Right cardiac atrium (tissue), 5 donors: ENCODE results near the gene PRKCE. TPM values are rescaled to one million over a fixed set of nuclear protein-coding genes. Genes with fewer than 3 reads are reported as not detected.

Experiments
- ATAC-seq, 2 donors: fragments of 200-7000 bp; cut with Tn5 transposase; one replicate each; pipeline versions ENCODE4 v1.8.0 to v1.9.1; 2020; ENCODE audit warnings: moderate library complexity in 2 of 2, mild to moderate bottlenecking in 1 of 2
- DNase-seq, 3 donors: peaks; one replicate each; pipeline ENCODE4 v3.0.0-alpha.2; 2020
- H3K27ac ChIP-seq: one replicate; pipeline ENCODE4 v1.5.1; 2013; ENCODE audit warnings: mild to moderate bottlenecking, low read length, control low read depth, moderate library complexity
- H3K27me3 ChIP-seq: one replicate; pipeline ENCODE4 v1.6.1; 2013; ENCODE audit not compliant: control insufficient read depth, insufficient read depth
- H3K4me1 ChIP-seq: one replicate; pipeline ENCODE4 v1.6.1; 2013; ENCODE audit warnings: low read length; ENCODE audit not compliant: control insufficient read depth, insufficient read depth
- H3K4me3 ChIP-seq: one replicate; pipeline ENCODE4 v1.5.1; 2013; ENCODE audit warnings: low read length, control low read depth
- H3K9me3 ChIP-seq: one replicate; pipeline ENCODE4 v1.6.1; 2013; ENCODE audit warnings: low read length; ENCODE audit not compliant: control insufficient read depth
- WGBS: extraction: QIAGEN DNeasy Blood & Tissue Kit; methylation state at CpG from one replicate; pipeline ENCODE4 v1.1.7; 2013; 5-methylcytosine and 5-hydroxymethylcytosine counted together
- intact Hi-C, 4 donors: fragments of 100-400 bp; cut with DNase I; formaldehyde crosslinking; loops; one replicate each; pipeline versions ENCODE4 v1.11.0 to v1.14.0; 2022 to 2023
- polyA plus RNA-seq: library from polyadenylated mRNA; stranded (reverse); fragments of 200-250 nt; gene quantifications from one replicate; pipeline ENCODE4 v1.2.3, GENCODE V29; 2013
- total RNA-seq, 4 donors: library from RNA; stranded (reverse); fragmentation: NEBNext Ultra II Directional; extraction: Animal tissue kit (Norgen Biotek cat#: 25700); gene quantifications; one replicate each; pipeline ENCODE4 v1.2.1, GENCODE V29; 2021
- donor health status: healthy with polysubstance abuse.
- donor health status: DM: no; HTN: yes; CAD: no.
- donor health status: DM: no; HTN: no; CAD: no.
- donor health status: DM: no; HTN: yes; CAD: no; lungs with severe emphysema.
- donor health status: DM: yes; HTN: yes; CAD: no.

The PRKCE gene
- total and polyA plus RNA-seq, 5 donors, result 5.5 to 19.7 (median 18.7) TPM

DNA sequence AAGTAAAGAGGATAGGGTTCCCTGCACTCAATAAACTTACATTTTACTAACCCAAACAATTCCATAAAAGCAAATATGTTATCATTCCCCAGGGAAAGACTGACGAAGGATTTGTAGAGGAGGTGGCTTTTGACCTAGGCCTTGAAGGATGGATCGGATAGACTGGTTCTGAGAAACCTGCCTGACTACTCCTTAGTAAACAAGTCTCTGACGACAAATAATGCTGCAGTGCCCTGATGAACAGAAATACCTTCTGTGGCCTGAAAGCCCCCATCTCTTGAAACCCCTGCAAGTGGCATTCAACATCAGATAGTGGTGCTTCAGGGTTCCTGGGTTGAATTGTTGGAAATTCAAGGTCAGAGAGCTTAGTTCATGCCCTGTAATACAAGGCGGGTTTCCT, 19.2 kb downstream of the PRKCE start:
- H3K9me3 ChIP-seq, result no peaks in the 10 kb centered on the region
- peaks cover 11% of the 10 kb centered on the region for H3K4me1 ChIP-seq
- no peak overlapping the region for H3K27ac ChIP-seq
- no peak for ATAC-seq
- H3K27me3 ChIP-seq, result no peaks in the 10 kb centered on the region
- intact Hi-C loops, result no loop called here
- WGBS, result 88% methylated on average over 4 of the region's 4 CpGs
- no peak overlapping the region for H3K4me3 ChIP-seq
- DNase-seq, result no peak

DNA sequence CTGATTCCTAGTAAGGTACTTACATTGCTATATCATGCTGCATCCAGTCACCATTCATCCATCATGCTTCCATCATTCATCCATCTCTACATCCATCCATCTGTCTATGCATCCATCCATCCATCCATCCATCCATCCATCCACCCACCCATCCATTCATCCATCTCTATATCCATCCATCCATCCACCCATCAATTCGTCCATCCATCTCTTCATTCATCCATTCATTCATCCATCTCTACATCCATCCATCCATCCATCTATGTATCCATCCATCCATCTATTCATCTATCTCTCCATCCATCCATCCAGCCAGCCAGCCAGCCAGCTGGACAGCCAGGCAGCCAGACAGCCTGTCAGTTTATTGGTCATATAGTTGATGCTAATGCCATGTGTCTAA, 20.7 kb downstream of the PRKCE start:
- WGBS, result 96% methylated on average over 1 of the region's 1 CpG
- Histone ChIP-seq H3K4me3 (no peak overlapping the region), H3K9me3 (no peaks in the 10 kb centered on the region), H3K27me3 (no peaks in the 10 kb centered on the region), H3K4me1 (peaks cover 15% of the 10 kb centered on the region), H3K27ac (no peak overlapping the region)
- DNase-seq (no peak), ATAC-seq (no peak)
- intact Hi-C loops, result no loop called here

DNA sequence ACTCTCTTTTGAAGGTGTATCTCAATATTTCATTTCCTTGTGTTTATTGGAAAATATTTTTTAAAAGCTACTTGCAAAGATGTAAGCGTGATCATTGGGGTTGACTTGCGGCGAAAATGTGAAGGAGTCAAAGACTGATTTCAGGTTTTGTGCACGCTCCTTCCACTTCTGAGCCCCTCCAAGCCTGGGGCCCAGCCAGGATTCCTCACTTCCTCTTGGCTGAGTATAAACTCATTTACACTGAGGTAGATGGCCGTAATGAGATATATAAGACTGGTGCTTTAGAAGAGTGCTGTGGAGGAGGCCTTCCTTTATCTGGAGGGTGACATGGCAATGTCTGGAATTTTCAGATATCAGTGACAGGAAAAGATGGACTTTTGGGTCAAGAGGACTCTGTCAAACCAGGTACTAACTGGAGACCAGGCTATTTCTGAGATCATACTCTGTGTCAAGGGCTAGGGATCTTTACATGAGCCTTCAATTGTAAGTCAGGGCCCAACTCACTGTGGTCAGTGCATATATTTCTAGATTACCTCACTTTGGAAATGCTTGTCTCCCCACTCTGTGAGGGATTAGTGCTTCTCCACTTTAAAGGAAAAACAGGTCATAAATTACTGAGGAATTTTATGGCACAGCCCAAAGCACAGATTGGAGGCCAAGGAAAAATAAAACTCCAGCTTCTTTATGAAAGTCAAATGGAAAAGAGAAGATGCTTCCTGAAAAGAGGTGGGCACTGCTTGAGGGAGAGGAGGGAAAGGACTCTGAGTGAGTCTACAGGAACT, 22.8 kb downstream of the PRKCE start:
- no peak overlapping the region for H3K27ac ChIP-seq

DNA sequence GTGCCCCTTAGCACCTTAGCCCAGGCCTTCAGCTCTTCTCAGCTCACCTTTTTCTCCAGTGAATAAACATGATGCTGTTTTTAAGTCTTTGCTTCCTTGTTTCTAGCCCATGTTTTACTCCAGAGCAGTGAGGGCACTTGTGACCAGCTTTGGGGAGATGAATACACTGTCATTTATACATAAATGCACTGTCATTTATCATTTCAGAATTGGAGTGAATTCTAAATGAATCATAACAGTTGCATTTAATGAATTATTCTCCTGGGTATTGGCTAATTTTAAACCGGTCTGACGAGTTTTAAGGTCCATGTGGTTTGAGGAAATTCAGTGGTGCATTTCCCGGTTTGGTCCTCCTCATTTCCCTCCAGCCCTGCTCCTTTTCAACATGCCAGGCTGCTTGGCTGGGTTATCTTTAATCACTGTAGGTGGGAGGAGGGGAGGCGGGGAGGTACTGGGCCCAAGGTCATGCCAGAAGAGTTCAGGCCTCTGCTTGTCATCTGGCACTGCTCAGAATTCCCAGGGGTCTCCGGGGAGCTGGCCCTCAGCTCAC, 23.9 kb downstream of the PRKCE start:
- H3K9me3 ChIP-seq, result no peaks in the 10 kb centered on the region
- peak overlapping the region; percentile 28 for H3K27ac ChIP-seq
- intact Hi-C loops, result no loop called here
- H3K4me1 ChIP-seq, result peaks cover 11% of the 10 kb centered on the region
- DNase-seq (peak; percentile 30 to 64 (median 39)), ATAC-seq (peak; percentile 64 to 74)
- WGBS, result 33% methylated on average over 5 of the region's 5 CpGs
- no peak overlapping the region for H3K4me3 ChIP-seq
- no peaks in the 10 kb centered on the region for H3K27me3 ChIP-seq

More for the DNA sequence above, 22.8 kb downstream of the PRKCE start:
- DNase-seq, result no peak
- H3K4me3 ChIP-seq, result no peak overlapping the region
- 94% methylated on average over 5 of the region's 5 CpGs for WGBS
- H3K27me3 ChIP-seq, result no peaks in the 10 kb centered on the region
- intact Hi-C loops, result no loop called here
- ATAC-seq, result no peak
- no peaks in the 10 kb centered on the region for H3K9me3 ChIP-seq
- peaks cover 13% of the 10 kb centered on the region for H3K4me1 ChIP-seq

DNA sequence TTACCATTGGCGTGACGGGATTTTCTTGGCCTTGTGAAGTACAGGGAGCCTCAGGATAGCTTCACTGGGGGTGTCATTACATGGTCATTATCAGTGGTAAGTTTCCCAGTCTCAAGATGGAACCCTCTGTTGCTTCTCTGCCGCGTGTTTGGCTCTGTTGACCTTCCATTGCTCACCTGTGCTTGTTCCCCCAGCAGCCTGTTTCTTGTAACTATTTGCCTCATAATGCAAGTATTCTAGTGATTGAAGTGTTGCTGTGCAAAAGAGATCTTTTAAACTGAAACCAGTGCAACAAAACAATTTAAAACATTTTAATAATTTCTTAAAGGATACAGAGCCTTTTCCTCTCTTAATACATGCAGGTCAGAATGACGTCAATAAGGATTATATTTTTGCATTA, 24.6 kb downstream of the PRKCE start:
- intact Hi-C loops, result no loop called here
- ATAC-seq (no peak), DNase-seq (no peak)
- H3K4me3 ChIP-seq, result no peak overlapping the region
- WGBS, result 96% methylated on average over 5 of the region's 5 CpGs
- no peaks in the 10 kb centered on the region for H3K27me3 ChIP-seq
- no peaks in the 10 kb centered on the region for H3K9me3 ChIP-seq
- H3K4me1 ChIP-seq, result peaks cover 11% of the 10 kb centered on the region
- H3K27ac ChIP-seq, result no peak overlapping the region

DNA sequence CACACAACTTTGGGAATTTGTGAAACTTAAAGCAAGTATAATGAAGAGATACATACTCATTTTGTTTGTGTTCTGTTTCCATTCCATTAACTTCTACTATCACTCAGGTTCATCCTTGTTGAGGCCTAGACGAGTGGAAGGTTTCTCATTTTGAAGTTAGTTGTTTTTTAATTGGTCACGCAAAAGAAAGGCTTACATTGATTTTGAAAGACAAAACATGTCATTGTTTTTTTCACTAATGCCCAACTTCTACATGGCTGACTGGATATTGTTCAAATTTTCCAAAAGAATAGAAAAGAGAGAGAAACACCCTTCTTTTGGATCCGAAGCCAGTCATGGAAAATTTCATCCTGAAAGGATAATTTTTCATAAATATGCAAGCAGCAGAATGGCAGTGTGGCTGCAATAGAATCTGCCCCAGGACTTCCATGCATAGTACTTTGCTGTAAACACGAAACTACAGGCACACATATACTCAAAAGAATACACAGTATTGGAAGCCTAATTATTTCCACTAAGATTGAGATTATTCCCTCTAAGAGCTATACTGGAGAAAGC, 27.4 kb downstream of the PRKCE start:
- no peak overlapping the region for H3K27ac ChIP-seq
- H3K9me3 ChIP-seq, result no peaks in the 10 kb centered on the region
- 85% methylated on average over 4 of the region's 4 CpGs for WGBS
- ATAC-seq, result no peak
- intact Hi-C loops, result no loop called here
- H3K4me1 ChIP-seq, result peaks cover 19% of the 10 kb centered on the region
- no peak for DNase-seq
- no peak overlapping the region for H3K4me3 ChIP-seq
- H3K27me3 ChIP-seq, result no peaks in the 10 kb centered on the region

DNA sequence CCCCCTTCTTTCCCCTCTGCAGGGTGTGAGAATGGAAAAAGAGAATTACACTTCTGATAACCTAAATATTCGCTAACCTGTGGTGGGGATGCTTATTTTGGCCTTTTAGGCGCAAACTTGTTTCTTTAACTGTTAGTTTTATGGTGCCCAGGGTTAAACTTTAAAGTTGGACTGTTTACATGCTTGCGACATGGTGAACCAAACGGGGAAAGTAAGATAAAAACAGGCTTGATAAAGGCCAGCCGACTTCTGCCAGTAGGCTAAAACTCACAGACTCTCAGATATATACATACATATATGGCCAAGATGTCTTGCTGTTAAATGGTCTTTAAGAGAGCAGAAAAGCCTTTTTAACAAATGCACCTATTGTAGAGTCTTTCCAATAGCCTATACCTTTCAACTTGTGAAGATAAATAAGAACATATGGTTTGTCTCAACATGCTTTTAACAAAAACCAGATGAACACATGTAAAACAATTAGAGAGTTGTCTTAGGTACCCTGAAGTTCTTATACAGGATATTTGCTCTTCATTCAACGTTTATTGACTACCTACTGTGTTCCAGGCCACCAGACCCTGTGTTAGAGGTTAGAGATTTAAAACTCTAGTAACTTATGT, 29.0 kb downstream of the PRKCE start:
- intact Hi-C loops, result no loop called here
- H3K4me1 ChIP-seq, result peaks cover 14% of the 10 kb centered on the region
- H3K27me3 ChIP-seq, result no peaks in the 10 kb centered on the region
- DNase-seq (no peak), ATAC-seq (no peak)
- WGBS, result 67% methylated on average over 6 of the region's 6 CpGs
- no peak overlapping the region for H3K4me3 ChIP-seq
- no peaks in the 10 kb centered on the region for H3K9me3 ChIP-seq
- H3K27ac ChIP-seq, result no peak overlapping the region

DNA sequence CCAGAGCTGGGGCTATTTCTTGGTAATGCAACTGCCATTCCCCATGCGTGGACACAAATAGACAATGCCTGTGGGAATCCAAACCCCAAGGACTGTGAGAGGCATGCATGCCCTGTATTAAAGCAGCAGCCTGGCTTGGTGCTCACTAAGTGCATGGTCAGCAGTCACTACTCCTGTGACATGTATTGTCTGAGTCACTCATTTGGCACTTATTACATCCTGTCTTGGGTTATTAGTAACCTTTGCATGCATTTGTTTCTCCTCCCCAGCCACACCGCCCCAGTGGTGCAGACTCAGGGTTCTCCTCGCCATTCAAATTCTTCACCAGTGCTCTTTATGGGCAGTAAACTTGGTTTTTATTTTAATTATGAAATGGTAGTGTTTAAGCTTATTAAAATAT, 30.2 kb downstream of the PRKCE start:
- Histone ChIP-seq H3K4me1 (peaks cover 8% of the 10 kb centered on the region), H3K27me3 (no peaks in the 10 kb centered on the region), H3K4me3 (no peak overlapping the region), H3K27ac (no peak overlapping the region), H3K9me3 (no peaks in the 10 kb centered on the region)
- ATAC-seq (peak; percentile 72 to 93), DNase-seq (peak in 2 of 3 donors; percentile 33 to 54)
- intact Hi-C loops, result no loop called here
- WGBS, result 54% methylated on average over 3 of the region's 3 CpGs

DNA sequence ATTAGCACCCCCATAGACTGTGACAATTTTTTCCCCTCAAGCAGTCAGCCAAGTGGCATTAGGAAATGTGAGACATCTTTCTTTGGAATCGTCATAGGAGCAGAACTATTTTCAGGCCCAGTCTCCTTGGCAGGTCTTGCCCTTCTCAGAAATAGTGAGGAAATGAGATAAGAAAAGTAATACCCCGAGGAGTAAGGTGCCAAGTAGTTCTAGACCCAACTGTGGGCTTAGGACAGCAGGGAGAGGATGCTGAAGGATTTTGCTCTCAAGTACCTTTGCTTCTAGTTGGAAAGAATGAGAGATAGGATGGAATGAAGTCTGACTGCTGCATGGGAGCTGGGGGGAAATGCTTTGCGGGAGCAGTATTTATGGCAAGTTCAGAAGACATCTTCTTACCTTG, 31.8 kb downstream of the PRKCE start:
- no peak overlapping the region for H3K27ac ChIP-seq
- no peaks in the 10 kb centered on the region for H3K27me3 ChIP-seq
- H3K4me3 ChIP-seq, result no peak overlapping the region
- peaks cover 8% of the 10 kb centered on the region for H3K4me1 ChIP-seq
- ATAC-seq (no peak), DNase-seq (no peak)
- intact Hi-C loops, result no loop called here
- WGBS, result 39% methylated on average over 3 of the region's 3 CpGs
- H3K9me3 ChIP-seq, result no peaks in the 10 kb centered on the region

DNA sequence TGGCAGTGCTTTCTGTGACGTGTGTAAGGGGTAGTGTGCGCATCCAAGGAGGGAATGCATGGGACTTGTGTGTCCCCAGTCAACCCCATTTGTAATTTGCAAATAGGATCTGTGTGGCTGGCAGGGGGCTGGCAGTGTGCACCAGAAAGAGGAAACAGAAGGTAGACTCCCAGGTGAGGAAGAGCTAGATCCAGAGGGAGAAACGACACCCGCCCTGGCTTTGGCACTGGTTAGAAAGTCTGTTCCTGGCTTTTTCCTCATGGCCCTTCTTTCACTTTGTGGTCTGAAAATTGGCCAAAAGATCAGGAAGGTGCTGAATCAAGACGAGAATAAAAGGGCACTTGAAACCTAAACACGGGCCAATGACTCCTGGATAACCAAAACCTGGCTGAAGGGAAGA, 33.3 kb downstream of the PRKCE start:
- no peak for ATAC-seq
- no peak overlapping the region for H3K27ac ChIP-seq
- DNase-seq, result no peak
- intact Hi-C loops, result no loop called here
- H3K9me3 ChIP-seq, result no peaks in the 10 kb centered on the region
- peaks cover 8% of the 10 kb centered on the region for H3K4me1 ChIP-seq
- 79% methylated on average over 6 of the region's 6 CpGs for WGBS
- no peaks in the 10 kb centered on the region for H3K27me3 ChIP-seq
- H3K4me3 ChIP-seq, result no peak overlapping the region

DNA sequence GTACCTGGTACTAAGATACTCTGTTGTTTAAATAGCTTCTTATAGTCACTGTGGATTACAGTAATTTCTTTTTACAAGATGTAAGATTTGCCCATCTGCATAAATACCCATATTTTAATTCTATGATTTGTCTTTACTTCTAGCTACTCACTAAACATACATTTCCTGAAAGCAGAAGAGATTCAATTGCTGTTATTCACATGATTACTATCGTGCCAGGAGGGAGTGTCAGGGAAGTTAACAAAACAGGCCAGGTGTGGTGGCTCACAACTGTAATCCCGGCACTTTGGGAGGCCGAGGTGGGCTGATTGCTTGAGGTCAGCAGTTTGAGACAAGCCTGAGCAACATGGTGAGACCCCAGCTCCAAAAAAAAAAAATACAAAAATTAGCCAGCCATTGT, 33.8 kb downstream of the PRKCE start:
- no peak for DNase-seq

More for the DNA sequence above, 33.8 kb downstream of the PRKCE start:
- Histone ChIP-seq H3K4me3 (no peak overlapping the region), H3K4me1 (peaks cover 10% of the 10 kb centered on the region), H3K27ac (no peak overlapping the region), H3K27me3 (no peaks in the 10 kb centered on the region), H3K9me3 (no peaks in the 10 kb centered on the region)
- intact Hi-C loops, result no loop called here
- ATAC-seq, result no peak
- WGBS, result 85% methylated on average over 3 of the region's 3 CpGs
